Epidermal melanocyte (primary cell): ENCODE measurements around the gene LAMB1.

Source experiments
- DNase-seq: peaks from one replicate; pipeline ENCODE4 v3.0.0; 2011; ENCODE audit warnings: low spot score; ENCODE audit not compliant: insufficient read length

Gene LAMB1

DNA sequence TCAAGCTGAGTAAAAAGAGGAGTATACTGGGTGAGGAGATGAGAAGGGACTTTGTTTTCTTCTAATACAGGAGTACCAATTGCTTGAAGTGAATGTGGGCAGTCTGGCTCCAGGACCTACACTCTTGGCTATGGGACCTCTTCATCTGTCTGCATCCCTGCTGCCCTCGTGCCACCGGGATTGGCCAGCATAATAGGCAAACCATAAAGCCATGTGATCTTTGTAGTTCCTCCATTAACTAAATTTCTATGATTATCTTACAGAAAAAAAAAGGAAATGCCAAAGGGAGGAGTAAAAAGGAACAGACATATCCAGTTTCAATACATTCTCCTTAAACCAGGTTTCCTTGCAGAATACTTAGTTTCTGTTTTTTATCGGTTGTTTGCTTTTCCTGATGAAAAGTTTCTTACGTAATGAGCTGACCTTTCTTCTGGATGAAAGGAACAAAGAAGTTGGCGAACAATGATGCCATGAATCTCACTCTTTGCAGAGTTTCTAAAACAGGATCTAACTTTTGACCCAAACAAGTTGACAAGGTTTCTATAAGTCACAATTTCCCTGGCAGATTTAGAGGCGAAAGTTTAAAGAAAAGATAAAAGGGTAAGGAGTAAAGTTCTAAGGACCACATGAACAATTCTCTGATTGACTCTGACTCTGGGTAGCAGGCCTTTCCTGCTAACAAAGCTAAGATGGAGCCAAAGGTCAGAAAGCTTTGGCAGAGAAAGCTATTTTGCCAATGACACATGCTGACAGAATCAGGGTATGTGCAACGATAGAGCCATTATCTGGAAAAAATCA, 54.1 kb downstream of the LAMB1 start:
- DNase-seq = peak; percentile 60

DNA sequence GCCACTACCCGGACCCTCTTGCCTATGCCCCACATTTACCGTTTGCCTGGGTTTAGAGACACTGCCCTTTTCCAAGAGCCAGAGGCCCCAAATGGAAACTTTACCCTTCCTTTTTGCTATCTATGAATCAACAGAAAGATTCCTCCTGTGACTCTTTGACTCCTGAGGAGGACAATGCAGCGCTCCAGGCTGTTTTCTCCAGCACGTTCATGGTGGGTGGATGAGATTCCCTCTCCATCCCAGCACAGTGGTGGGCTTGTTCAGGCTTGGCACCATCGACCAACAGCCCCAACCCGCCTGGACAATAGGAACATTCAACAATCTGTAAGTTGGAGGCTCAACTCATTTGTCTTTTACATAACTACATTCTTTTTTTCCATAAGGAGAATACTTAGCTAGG, 56.1 kb downstream of the LAMB1 start:
- DNase-seq = peak; percentile 57

DNA sequence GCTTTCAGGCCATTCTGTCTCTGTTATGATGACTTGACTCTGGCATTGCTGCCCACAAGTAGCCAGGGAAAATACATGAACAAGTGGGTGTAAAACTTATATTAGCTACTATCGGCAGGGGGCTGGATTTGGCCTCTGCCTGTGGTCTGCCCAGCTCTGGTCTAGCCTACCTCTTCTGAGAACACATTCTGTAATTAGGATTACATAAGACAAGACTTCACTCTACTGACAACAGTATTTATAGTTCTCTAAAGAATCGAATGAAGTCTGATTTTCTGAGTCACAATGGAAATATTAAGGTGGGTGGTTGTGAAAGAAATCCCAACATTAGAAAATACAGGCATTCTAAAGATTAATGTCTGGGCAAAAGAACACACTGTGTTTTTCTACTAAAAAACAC, 56.5 kb downstream of the LAMB1 start:
- no peak for DNase-seq

DNA sequence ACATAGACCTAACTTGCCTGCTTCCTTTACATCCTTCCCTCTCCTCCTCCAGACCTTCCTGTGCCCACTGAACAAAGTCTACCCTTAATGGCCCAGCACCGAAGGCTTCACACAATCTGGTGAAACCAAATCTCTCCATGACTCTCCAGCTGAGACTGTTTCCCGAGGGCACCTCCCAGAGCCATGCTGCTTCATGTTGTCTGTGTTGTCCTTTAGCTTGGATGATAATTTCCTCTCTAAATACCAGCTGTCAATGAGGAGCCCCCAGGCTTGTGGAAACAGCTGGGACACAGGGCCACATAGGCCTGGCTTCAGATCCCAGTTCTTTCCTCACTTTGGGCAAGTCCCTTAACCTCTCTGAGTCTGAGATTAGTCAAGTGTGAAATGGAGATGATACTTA, 57.6 kb downstream of the LAMB1 start:
- no peak for DNase-seq

DNA sequence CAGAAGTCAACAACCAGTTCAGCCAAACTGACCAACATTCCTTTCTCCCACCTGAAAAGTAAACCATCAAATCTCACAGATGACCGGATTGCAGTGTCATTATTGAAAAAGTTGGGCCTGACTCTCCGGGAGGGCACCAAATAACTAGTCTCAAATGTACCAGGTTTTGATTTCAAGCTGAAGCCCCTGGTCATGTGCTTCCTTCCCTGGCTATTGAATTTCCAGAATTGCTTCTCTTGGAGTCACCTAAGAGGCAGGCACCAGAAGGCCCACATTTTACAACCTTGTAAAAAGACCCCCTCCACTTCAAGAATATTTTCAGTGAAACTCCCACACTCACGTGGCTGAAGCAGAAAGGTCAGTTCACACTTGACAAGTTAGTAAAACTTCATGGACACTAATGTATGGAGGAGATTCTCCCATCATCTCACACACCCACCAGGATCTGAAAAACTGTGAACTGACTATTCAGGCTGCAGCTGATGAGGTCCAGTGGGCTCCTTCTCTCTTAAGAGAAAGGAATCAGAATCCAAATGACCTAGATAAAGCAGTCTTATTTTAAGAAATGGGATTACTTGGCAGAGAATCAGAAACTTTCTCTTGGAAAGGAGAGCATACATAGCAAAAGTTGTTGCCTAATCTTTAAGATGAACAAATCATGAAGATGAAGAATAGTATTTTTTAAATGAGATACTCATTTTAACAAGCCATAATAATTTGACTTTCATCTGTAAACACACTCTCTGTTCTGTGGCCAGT, 58.4 kb downstream of the LAMB1 start:
- no peak for DNase-seq

- DNase-seq = no peak
Observed at GRCh38 chr7:107943018-107943417, 59.9 kb downstream of the LAMB1 start.

DNA sequence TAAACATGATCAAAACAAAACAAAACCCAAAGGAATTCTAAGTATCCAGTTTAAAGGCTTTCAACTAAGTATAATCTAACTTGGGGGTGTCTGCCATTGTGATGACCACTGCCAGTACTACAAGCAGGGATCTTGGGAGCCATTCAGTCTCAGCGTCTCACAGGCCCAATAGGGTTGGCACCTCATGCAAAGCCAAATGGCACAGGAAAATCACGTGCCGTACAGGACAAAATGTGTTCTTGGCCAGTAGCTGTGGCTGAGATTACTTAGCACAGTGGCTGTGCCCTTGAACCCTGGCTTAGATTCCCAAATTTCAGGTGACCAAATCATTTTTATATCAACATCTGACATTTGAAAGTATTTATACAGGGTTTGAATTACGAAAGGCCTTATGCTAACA, 62.0 kb downstream of the LAMB1 start:
- no peak for DNase-seq

- DNase-seq = no peak
Observed at GRCh38 chr7:107939573-107940489, 63.1 kb downstream of the LAMB1 start.

- no peak for DNase-seq
Observed at GRCh38 chr7:107938456-107939250, 64.3 kb downstream of the LAMB1 start.

GRCh38 chr7:107937531-107937930, 65.4 kb downstream of the LAMB1 start:
- DNase-seq = no peak

GRCh38 chr7:107936312-107936711, 66.6 kb downstream of the LAMB1 start:
- no peak for DNase-seq

GRCh38 chr7:107934991-107935770, 67.8 kb downstream of the LAMB1 start:
- no peak for DNase-seq

- DNase-seq = no peak
Observed at GRCh38 chr7:107933386-107934013, 69.5 kb downstream of the LAMB1 start.

- DNase-seq = no peak
Observed at GRCh38 chr7:107932805-107933204, 70.2 kb downstream of the LAMB1 start.

GRCh38 chr7:107931740-107932515, 71.0 kb downstream of the LAMB1 start:
- DNase-seq = no peak

GRCh38 chr7:107926481-107926880, 76.5 kb downstream of the LAMB1 start:
- DNase-seq = no peak

DNA sequence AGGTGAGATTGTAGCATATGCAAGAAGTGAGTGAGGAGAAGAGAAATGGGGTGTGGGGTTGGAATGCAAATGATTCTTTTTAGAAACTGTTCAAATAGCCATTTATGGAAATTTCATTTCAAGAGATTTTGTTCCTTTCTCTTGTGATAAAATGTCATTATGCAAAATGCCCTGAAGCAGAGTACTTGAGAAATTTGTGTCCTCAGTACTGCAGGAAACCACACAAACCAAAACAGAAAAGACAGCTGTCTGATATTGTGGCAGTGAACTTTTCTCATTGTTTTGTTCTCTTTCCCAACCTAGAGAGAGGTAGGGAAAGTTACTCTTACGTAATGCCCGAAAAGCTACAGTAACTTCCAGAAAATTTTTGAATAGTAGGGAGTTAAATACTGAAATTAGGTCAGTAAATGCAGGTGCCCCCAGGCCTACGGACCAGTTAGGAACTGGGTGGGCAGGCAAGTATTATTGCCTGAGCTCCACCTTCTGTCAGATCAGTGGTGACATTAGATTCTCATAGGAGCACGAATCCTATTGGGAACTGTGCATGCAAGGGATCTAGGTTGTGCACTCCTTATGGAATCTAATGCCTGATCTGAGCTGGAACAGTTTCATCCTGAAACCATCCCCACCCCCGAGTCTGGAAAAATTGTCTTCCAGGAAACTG, 78.0 kb downstream of the LAMB1 start:
- no peak for DNase-seq

GRCh38 chr7:107922886-107923285, 80.1 kb downstream of the LAMB1 start:
- DNase-seq = no peak
